MCF 10A (cell line): ENCODE results near the gene GTF2IRD1. TPM values are rescaled to one million over a fixed set of nuclear protein-coding genes. Genes with fewer than 3 reads are reported as not detected.
"Not testable (repeated sequence)": the region's sequence is repeated elsewhere in the genome, so short reads cannot be mapped to it uniquely, and the experiment has no call there.

ENCODE experiments used
- BruUV-seq: library from RNA; stranded (reverse); fragments of 400-500 nt; replicated peaks from 2 replicates; lab custom pipeline; 2021; lab: Mats Ljungman, UMichigan
- CTCF ChIA-PET: fragments of 300-600 bp; sonication (Branson Sonifier 250); formaldehyde crosslinking; extraction: SDS; loops from one replicate; lab custom pipeline; 2021; ENCODE audit warnings: antibody characterized with exemption, inconsistent platforms; lab: Yijun Ruan, JAX
- POLR2A ChIA-PET: fragments of 300-600, 350-650 bp; sonication (Branson Sonifier 250); formaldehyde crosslinking; extraction: SDS; loops from one replicate; lab custom pipeline; 2020; ENCODE audit warnings: antibody characterized with exemption, inconsistent platforms; lab: Yijun Ruan, JAX
- DNase-seq: peaks from one replicate; pipeline ENCODE4 v3.0.0-alpha.2; 2018; ENCODE audit not compliant: unreplicated experiment
- H3K27ac Mint-ChIP-seq: one replicate; pipeline ENCODE4 v1.8.0; 2022; ENCODE audit warnings: mild to moderate bottlenecking, low read depth, mixed read lengths; ENCODE audit not compliant: unreplicated experiment
- H3K27me3 Mint-ChIP-seq: one replicate; pipeline ENCODE4 v1.8.0; 2022; ENCODE audit warnings: mixed read lengths; ENCODE audit not compliant: insufficient read depth, unreplicated experiment
- H3K36me3 Mint-ChIP-seq: one replicate; pipeline ENCODE4 v1.8.0; 2022; ENCODE audit warnings: mild to moderate bottlenecking, moderate library complexity, mixed read lengths; ENCODE audit not compliant: insufficient read depth, unreplicated experiment
- H3K4me1 Mint-ChIP-seq: one replicate; pipeline ENCODE4 v1.8.0; 2022; ENCODE audit warnings: mixed read lengths; ENCODE audit not compliant: insufficient read depth, unreplicated experiment
- H3K4me3 Mint-ChIP-seq: one replicate; pipeline ENCODE4 v1.8.0; 2022; ENCODE audit warnings: mild to moderate bottlenecking, moderate library complexity, mixed read lengths; ENCODE audit not compliant: unreplicated experiment
- H3K9me3 Mint-ChIP-seq: one replicate; pipeline ENCODE4 v1.8.0; 2022; ENCODE audit warnings: mixed read lengths; ENCODE audit not compliant: unreplicated experiment
- CTCF ChIP-seq: fragments of 200-600 bp; IDR thresholded peaks from one replicate; pipeline ENCODE4 v1.8.0; 2022; ENCODE audit warnings: antibody characterized with exemption, mild to moderate bottlenecking; ENCODE audit not compliant: unreplicated experiment
- intact Hi-C: fragments of 100-400 bp; cut with micrococcal nuclease; formaldehyde crosslinking; loops from 2 replicates; pipeline ENCODE4 v1.14.1; 2022
- total RNA-seq: library from RNA; stranded (reverse); gene quantifications from 2 replicates; pipeline ENCODE4 v1.2.3, GENCODE V29; 2022

GTF2IRD1 gene
- total RNA-seq, 1 experiment from 2014 or later, result 77.6 TPM

- POLR2A ChIA-PET, result interaction anchor here (0.6 to 4.0 kb wide), 9 partner anchors 15 to 152 kb away, joined by 3 to 14 read pairs (median 6); partner anchors contain the start of gene GTF2IRD1
- H3K27ac Mint-ChIP-seq, result peak overlapping the region; percentile 49
- H3K4me1 Mint-ChIP-seq, result peaks cover 9% of the 10 kb centered on the region
- CTCF ChIA-PET, result interaction anchor here (0.7 to 1.6 kb wide), 3 partner anchors 19 to 109 kb away, joined by 3 to 6 read pairs (median 4); no protein-coding TSS in a partner anchor
- no peak for TF ChIP-seq CTCF
- H3K9me3 Mint-ChIP-seq, result no peaks in the 10 kb centered on the region
- no peak for DNase-seq
- H3K4me3 Mint-ChIP-seq, result no peak overlapping the region
- peaks cover 86% of the 10 kb centered on the region for H3K36me3 Mint-ChIP-seq
- BruUV-seq, result no TSS peak
- intact Hi-C loops, result no loop called here
- no peaks in the 10 kb centered on the region for H3K27me3 Mint-ChIP-seq
Observed at GRCh38 chr7:74526780-74527179, 73.1 kb downstream of the GTF2IRD1 start.

DNA sequence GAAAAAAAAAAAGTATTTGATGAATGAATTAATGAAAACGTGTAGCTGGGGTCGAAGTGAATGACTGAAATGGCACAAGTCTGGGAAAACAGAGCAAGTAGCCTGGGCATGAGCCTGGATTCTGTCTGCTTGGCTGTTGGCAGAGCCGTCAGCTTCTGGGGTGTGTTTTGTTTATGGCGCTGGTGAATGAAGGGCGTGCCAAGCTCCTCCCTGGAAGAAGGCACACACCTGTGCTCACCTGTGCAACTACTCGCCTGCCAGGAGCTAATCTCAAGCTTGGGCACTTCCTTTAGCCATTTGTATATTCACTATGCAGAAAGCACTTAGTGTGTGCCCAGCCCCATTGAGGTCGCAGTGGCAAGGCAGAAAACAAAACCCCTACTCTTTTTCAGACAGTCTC, 74.1 kb downstream of the GTF2IRD1 start:
- DNase-seq, result peak; percentile 25
- intact Hi-C loops, result no loop called here
- H3K27ac Mint-ChIP-seq, result no peak overlapping the region
- CTCF ChIA-PET, result interaction anchor here (0.6 to 1.6 kb wide), 4 partner anchors 26 to 110 kb away, joined by 3 to 6 read pairs (median 4); no protein-coding TSS in a partner anchor
- no peaks in the 10 kb centered on the region for H3K27me3 Mint-ChIP-seq
- no peaks in the 10 kb centered on the region for H3K9me3 Mint-ChIP-seq
- H3K36me3 Mint-ChIP-seq, result peaks cover 86% of the 10 kb centered on the region
- no TSS peak for BruUV-seq
- peaks cover 9% of the 10 kb centered on the region for H3K4me1 Mint-ChIP-seq
- no peak for TF ChIP-seq CTCF
- no peak overlapping the region for H3K4me3 Mint-ChIP-seq
- POLR2A ChIA-PET, result interaction anchor here (0.6 to 4.0 kb wide), 9 partner anchors 9 to 85 kb away, joined by 3 to 14 read pairs (median 3); no protein-coding TSS in a partner anchor

DNA sequence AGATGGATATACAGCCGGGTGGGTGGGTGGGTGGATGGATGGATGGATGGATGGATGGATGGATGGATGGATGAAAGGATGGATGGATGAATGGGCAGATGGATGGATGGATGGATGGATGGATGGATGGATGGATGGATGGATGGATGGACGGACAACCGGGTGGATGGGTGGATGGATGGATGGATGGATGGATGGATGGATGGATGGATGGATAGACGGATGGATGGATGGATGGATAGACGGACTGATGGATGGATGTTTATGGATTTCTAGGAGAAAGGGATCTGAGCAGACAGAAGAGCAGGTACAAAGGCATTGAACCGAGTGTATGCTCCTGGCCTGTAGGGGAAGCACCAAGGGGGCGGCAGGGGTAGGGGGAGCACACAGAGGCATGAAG, 75.1 kb downstream of the GTF2IRD1 start:
- H3K4me1 Mint-ChIP-seq, DNase-seq, BruUV-seq, H3K9me3 Mint-ChIP-seq, H3K27ac Mint-ChIP-seq, intact Hi-C loops, CTCF ChIA-PET, H3K27me3 Mint-ChIP-seq, H3K4me3 Mint-ChIP-seq: not testable (repeated sequence)
- H3K36me3 Mint-ChIP-seq, result peaks cover 81% of the 10 kb centered on the region
- POLR2A ChIA-PET, result interaction anchor here (1.1 to 4.0 kb wide), 3 partner anchors 8 to 51 kb away, joined by 3 to 14 read pairs (median 5); no protein-coding TSS in a partner anchor

DNA sequence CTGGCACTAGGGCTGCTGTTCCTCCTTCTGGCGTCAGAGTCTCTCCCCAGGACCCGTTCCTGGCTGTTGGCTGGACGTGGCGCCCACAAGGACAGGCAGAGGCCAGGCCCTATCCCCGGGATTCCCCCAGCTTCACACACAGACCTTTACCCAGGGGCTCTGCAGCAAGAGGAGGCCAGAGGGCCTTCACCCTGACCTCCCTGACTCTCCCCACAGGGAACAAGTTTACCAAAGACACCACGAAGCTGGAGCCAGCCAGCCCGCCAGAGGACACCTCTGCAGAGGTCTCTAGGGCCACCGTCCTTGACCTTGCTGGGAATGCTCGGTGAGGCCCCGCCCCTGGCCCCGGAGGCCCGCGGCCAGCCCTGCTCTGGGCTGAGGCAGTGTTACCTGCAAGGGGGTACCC, 82.2 kb downstream of the GTF2IRD1 start:
- Mint-ChIP-seq H3K36me3 (peaks cover 57% of the 10 kb centered on the region), H3K27me3 (no peaks in the 10 kb centered on the region), H3K9me3 (no peaks in the 10 kb centered on the region), H3K4me3 (no peak overlapping the region), H3K4me1 (no peaks in the 10 kb centered on the region), H3K27ac (no peak overlapping the region)
- BruUV-seq, result no TSS peak
- POLR2A ChIA-PET, result no interaction called here
- intact Hi-C loops, result no loop called here
- CTCF ChIA-PET, result no interaction called here
- TF ChIP-seq CTCF, result no peak
- DNase-seq, result no peak

- DNase-seq, BruUV-seq, H3K27me3 Mint-ChIP-seq: not testable (repeated sequence)
Observed at GRCh38 chr7:74541937-74542336, 88.2 kb downstream of the GTF2IRD1 start.

More at GRCh38 chr7:74541937-74542336, 88.2 kb downstream of the GTF2IRD1 start:
- POLR2A ChIA-PET, result interaction anchor here (0.8 to 2.7 kb wide), 10 partner anchors 15 to 117 kb away, joined by 3 to 15 read pairs (median 6); no protein-coding TSS in a partner anchor
- H3K4me3 Mint-ChIP-seq, H3K4me1 Mint-ChIP-seq, H3K9me3 Mint-ChIP-seq: not testable (repeated sequence)
- CTCF ChIA-PET, result interaction anchor here (0.7 to 4.3 kb wide), 3 partner anchors 97 to 230 kb away, joined by 3 to 32 read pairs (median 5); no protein-coding TSS in a partner anchor
- Mint-ChIP-seq H3K27ac (peak overlapping the region; percentile 17), H3K36me3 (peaks cover 65% of the 10 kb centered on the region)
- intact Hi-C loops, result loop anchor here (5.0 to 10.0 kb wide), 2 partner anchors 60 to 87 kb away; partner anchors contain the start of gene GTF2IRD1
